B cell (primary cell): ENCODE results near the gene COPA.

Experiments used
- CTCF ChIP-seq: fragments of 200-600 bp; IDR thresholded peaks from one replicate; pipeline ENCODE4 v1.8.0; 2022; ENCODE audit warnings: antibody characterized with exemption, mild to moderate bottlenecking
- EZH2 ChIP-seq: IDR thresholded peaks from 2 replicates; pipeline ENCODE4 v1.6.1; 2012; ENCODE audit warnings: borderline replicate concordance, low read depth, mild to moderate bottlenecking, moderate library complexity, low read length; ENCODE audit not compliant: insufficient read depth, poor library complexity, severe bottlenecking

GRCh38 chr1:160353223-160353622 is 10.2 kb upstream of the COPA start:
- TF ChIP-seq CTCF (no peak), EZH2 (no peak)
